HG02798 (cell line): Measurements from ENCODE around the gene HCN2.

Experiments
- ATAC-seq: cut with Tn5 transposase; IDR thresholded peaks from one replicate; pipeline ENCODE4 v1.9.1; 2021; ENCODE audit warnings: mild to moderate bottlenecking; ENCODE audit not compliant: unreplicated experiment, poor library complexity

Gene HCN2

DNA sequence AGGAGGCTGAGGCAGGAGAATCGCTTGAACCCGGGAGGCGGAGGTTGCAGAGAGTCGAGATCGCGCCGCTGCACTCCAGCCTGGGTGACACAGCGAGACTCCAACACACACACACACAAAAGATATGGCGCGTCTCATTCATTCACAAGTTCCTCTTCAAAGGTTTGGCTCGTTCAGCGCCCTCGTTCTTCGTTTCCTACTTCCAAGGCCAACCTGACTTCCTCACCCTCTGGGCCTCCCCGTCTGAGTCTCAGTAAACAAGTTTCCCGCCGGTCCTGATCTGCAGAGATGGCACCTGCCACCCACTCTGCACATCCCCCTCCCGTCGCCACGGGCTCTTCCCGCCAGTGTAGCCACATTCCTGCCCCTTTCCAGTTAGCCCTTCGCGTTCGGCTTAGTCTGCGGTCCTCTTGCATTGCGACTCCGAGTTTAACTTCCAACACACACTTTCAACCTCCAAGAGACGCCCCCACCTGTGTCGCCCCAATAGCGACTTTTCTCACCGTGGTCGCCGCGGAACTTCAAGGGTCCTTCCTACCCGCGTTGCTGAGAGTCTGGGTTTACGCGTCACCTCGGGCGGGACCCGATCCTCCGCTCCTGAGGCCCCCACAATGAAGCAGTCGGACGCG, 18.6 kb upstream of the HCN2 start:
- no peak for ATAC-seq

DNA sequence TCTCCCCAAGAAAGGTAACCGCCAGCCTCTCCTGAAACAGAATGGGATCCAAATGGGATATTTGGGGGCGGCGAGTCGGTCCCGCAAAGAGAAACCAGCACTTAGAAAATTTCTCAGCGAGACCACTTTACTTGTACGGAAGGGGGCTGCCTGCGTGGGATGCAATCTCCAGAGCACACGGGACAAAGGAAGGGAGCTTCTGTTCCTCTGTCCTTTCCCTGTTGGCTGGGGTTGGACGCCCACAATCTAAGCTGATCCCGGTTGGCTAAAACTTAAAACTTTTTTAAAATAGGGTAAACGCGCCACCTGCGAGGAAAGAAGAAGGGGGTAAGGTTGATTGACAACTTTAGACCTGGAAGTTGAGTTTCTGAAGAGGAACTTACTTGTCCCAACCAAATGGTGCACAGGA, 18.1 kb upstream of the HCN2 start:
- ATAC-seq, result no peak

DNA sequence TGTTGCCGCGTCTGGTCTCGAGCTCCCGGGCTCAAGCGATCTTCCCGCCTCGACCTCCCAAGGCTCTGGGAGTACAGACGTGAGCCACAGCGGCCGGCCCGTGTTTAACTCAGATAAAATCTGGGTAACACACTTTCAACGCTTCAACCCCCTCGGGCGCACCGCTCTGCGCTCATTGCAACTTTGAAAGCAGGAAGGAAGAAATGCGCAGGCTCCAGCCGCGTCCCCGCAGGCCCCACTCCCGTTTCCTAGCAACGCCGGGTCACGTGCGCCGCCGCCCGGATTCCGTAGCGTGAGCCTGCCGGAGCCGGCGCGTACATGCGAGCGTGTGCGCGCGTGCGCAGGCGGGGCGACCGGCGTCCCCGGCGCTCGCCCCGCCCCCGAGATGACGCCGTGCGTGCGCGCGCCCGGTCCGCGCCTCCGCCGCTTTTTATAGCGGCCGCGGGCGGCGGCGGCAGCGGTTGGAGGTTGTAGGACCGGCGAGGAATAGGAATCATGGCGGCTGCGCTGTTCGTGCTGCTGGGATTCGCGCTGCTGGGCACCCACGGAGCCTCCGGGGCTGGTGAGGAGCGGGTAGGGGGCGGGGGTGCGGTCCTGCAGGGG, 17.4 kb upstream of the HCN2 start, which contains the start of gene BSG:
Gene BSG (plus strand): TSS at position 457 of the 603 bp plus-strand sequence. CDS start 39 bp downstream, at position 496.
- ATAC-seq, result peak; percentile 83

DNA sequence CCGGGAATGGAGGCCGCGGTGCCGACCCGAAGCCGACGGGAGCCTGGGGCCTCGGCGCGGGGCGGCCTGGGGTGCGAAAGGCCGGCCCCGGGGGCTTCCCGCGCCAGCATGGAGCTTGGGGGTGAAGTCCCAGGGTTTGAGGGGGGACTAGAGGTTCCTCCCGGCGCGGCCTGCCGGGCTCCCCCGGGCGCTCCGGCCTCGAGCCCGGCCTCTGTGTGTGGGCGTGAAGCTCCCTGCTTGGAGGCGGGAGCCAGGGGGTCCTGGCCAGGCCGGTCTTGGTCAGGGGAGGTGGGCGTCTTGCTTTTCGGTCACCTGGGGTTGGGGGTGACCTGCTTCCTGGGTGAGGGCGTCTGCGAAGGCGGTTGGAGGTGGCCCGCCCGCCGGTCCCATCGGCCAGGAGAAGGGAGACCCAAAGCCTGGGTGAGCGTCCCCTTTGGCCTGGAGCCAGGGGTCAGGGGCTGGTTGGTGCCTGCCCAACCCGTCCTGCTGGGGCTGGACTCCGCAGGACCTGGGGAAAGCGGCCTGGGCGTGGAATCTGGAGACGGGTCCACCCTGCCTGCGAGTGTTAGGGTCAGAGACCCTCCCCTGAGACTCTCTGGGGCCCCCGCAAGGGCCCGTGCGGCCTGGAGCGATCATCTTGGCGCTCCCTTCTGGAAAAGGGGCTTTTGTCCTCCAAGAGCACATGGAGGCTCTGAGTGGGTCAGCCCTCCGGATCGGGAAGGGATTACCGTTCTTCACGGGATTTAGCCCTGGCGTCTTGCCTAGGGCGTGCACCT, 16.8 kb upstream of the HCN2 start:
- no peak for ATAC-seq

DNA sequence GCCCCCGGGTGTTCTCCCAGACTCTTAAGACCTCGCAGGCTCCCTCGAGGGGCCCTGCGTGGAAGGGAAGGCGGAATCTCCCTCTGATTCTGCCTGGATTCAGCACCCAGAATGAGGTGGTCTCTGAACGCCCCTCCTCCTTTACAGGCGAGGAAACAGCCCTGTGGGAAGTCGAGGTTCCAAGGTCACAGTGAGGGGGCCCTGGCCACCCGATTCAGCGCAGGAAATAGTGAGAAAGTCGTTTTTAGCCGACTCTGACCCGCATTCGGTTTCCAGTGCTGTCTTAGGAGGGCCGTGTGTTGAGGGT, 16.2 kb upstream of the HCN2 start:
- ATAC-seq, result no peak

DNA sequence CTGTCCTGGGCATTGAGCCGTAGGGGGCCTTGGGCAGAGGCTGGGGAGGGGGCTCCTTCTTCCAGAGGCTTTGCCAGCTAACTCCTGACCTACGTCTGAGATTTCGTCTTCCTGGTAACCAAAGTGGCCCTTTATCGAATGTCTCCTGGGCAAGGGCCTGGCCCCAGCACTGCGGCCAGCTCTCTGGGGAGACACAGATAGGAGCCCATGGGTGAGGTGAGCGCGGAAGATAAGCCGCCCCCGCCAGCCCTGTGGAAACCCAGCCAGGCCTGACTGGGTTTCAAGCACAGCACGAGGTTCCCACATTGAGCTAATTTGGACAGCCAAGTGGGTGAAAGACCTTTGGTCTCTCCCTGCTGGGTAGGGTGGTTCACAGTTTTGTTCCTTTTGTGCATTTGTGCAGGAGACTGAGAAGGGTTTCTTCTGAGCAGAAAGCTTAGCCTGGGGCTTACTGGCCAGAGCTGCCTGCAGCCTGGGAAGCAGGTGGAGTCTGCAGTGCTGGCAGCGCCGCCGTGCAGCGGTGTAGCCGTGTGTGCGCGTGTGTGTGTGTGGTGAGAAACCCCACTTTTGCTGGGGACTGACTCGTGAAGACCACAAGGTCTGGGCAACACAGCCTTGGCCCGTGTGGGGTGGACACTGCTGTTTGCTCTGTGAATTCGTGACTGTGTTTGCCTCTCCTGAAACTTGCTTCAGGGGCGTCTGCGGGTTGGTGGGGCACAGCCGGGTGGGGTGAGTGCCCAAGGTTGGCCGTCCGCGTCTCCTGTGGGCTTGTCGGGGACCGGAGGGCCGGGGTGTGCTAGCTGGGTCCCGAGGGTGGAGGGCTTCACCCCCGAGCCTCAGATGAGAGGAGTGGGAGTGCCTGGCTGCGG, 14.8 kb upstream of the HCN2 start:
- no peak for ATAC-seq

DNA sequence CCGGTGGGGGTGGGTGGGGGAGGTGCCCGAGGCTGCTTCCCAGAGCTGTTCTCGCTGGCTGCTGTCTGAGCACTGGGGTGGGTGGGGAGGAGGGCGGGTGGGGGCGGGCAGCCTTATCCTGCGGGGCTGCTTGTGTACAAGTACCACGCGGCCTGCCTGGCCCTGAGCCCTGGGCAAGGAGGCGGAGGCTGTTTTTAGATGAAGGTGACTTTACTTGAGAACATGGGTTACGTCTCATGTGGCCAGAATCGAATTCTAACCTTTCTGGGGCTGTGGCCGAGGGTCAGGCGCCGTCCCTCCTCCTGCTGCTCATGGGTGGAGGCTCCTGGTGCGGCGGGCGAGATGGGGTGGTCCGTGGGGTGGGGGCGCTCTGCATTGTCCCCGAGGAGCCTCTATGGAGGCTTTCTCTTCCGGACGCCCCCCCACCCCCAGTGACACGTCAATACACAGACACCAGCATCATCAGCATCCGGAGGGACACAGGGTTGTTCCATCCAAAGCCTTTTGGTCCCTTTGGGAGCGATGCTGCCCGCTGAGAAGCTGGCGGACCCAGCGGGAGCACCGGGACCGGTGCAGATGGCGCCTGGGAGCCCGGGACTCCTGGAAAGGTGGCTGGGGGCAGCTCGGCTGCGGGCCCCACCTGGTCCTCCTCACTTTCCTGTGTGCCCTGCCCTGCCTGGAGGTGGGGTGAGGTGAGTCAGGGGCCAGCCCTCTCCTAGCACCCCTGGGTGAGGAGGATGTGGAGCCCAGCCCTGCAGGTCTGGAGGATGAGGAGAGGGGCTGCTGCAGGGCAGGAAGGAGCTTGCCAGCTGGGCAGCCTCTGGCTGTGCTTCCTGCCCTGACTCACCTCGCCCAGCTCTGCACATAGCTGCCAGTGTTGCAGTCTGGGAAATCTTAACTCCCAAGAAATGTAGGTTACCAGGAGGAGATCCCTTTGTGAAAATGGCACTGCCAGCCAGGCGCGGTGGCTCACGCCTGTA, 13.9 kb upstream of the HCN2 start:
- ATAC-seq, result no peak

DNA sequence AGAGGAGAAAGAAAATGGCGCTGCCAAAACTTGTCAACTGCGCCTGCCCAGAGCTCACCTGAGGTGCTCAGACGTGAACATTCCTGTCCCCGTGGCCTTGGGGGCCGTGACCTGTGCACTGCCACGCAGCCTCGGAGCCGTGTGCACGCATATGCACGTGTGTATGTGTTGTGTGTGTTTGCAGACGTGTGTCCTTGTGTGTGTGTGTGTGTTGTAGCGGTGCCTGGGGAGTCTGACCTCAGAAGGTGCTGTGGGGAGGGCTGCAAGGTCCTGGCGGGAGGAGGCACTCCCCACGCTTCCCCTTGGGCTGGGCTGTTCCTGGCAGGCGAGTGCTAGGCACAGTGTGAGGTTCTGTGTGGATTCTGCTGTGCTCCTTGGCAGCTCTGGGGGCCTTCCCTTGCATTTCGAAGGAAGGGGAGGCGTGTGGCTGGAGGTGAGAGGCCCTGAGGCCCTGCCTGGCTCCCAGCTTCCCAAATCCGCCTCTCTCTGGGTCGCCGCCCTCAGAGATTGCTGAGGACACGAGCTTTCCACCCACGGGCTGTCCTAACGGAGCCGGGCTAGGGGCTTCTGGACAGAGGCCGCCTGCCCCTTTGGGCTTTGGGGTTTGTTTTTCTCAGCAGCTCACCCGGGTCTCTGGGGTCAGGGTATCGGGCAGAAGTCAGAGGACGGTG, 12.8 kb upstream of the HCN2 start:
- no peak for ATAC-seq

DNA sequence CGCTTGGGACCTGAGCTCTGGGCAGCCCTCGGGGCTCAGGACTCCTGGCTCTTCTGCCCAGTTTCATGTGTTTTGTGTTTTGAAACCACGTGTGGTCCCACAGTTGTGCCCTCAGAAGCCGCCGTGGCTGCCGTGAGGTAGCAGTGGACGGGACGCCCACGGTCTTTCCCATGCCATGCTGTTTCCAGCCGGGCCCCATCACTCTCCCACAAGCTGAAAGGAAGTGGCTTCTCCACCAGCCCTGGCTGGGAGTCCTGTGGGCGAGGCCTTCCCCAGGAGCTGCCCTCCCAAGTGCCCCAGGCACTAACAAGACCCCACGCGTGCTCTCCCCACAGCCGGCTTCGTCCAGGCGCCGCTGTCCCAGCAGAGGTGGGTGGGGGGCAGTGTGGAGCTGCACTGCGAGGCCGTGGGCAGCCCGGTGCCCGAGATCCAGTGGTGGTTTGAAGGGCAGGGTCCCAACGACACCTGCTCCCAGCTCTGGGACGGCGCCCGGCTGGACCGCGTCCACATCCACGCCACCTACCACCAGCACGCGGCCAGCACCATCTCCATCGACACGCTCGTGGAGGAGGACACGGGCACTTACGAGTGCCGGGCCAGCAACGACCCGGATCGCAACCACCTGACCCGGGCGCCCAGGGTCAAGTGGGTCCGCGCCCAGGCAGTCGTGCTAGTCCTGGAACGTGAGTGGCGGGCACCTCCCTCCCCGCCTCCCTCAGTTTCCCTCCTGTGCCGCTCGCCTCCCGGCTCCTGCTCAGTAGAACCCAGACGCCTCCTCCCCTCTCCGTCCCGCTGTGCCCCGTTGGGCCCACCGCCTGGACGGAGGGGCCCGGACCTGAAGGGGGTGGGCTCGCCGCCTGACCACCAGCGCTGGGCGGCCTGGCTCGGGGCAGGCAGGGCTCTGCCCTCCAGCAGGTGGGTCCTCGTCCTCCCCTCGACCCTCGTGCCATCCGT, 12.0 kb upstream of the HCN2 start:
- ATAC-seq, result no peak

DNA sequence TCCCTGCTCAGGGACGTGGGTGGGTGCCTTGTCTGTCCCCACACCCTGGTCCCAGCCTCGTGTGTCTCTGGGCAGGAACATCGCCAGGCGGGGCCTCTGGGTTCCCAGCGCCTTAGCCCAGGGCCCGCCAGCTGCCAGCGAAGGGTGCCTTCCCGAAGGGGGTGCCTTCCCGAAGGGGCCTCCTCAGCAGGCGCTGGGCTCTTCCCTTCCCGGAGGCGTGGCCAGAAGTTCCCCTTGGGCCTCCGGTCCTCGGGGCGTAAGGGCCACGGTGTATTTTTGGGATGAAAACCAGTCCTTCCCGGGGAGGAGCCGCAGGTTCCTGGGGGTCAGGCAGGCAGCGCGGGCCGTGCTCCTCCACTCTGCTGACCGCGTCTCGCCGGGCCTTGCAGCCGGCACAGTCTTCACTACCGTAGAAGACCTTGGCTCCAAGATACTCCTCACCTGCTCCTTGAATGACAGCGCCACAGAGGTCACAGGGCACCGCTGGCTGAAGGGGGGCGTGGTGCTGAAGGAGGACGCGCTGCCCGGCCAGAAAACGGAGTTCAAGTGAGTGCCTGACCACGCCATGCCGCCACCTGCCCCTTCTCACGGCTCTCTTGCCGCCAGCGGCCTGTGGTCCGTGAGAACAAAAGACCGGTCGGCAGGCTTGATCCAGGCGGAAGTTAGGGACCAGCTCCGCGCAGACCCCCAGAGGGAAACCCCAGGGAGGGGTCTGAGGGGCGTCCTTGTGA, 10.4 kb upstream of the HCN2 start:
- no peak for ATAC-seq

DNA sequence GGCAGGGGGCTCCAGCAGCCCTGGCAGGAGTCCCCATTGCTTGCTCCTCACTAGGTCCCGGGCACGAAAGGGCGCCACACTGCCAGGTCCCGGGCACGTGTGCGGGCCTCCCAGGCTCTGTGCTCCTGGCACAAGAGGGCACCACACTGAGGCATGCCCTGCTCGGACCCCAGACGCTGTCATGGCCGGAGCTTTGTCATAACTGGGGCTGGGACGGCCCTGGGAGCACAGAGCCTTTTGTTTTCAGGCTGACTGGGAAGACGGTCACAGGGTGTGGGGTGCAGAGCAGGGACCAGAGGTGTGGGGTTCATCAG, 9.9 kb upstream of the HCN2 start:
- ATAC-seq, result no peak

DNA sequence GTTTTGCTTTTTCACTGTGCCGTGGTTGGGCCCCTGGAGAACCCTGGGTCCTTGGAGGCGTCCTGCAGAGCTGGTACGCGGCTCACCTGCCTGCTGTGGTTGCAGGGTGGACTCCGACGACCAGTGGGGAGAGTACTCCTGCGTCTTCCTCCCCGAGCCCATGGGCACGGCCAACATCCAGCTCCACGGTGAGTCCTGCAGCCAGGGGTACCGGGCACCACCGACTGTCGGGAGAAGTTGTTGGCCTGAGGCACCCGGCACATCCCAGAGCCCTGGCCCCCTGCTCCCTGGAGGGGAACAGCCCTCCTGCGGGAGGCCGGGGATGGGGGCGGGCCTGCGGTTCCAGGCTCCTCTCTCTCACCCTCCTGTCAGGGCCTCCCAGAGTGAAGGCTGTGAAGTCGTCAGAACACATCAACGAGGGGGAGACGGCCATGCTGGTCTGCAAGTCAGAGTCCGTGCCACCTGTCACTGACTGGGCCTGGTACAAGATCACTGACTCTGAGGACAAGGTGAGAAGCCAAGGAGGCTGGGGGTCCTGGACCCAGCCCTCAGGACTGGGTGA, 9.3 kb upstream of the HCN2 start:
- no peak for ATAC-seq

DNA sequence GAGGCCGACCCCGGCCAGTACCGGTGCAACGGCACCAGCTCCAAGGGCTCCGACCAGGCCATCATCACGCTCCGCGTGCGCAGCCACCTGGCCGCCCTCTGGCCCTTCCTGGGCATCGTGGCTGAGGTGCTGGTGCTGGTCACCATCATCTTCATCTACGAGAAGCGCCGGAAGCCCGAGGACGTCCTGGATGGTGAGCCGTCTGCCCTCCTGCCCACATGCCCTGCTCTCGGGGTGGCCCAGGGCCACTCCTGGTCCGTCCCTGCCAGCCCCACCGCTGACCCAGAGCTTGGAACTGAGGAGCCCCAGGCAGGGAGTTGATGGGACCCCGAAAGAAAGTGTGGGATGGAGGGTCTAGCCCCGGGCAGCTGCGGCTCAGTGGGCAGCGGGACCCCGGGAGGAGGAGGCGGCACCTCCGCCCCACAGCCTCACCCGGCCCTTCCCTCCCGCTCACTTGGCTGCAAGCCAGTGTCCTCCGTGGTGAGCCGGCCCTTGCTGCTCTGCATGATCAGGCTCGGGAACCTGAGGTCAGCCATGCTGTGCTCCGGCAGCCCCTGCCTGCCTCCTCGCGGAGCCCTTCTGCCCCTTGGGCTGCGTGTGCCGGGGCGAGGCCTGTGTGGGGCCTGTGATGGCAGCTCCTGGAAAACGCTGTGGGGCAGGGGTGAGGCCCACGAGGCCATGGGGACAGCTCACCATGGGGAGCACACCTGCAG, 8.1 kb upstream of the HCN2 start:
- no peak for ATAC-seq

DNA sequence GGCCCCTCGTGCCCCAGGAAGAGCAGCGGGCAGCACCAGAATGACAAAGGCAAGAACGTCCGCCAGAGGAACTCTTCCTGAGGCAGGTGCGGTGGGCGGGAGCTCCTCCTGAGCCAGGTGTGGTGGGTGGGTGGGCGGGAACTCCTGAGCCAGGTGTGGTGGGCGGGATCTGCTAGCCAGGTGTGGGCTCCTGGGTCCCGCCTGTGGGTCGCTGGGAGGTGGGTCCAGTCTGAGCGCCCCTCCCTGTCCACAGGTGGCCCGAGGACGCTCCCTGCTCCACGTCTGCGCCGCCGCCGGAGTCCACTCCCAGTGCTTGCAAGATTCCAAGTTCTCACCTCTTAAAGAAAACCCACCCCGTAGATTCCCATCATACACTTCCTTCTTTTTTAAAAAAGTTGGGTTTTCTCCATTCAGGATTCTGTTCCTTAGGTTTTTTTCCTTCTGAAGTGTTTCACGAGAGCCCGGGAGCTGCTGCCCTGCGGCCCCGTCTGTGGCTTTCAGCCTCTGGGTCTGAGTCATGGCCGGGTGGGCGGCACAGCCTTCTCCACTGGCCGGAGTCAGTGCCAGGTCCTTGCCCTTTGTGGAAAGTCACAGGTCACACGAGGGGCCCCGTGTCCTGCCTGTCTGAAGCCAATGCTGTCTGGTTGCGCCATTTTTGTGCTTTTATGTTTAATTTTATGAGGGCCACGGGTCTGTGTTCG, 7.0 kb upstream of the HCN2 start:
- ATAC-seq, result no peak

DNA sequence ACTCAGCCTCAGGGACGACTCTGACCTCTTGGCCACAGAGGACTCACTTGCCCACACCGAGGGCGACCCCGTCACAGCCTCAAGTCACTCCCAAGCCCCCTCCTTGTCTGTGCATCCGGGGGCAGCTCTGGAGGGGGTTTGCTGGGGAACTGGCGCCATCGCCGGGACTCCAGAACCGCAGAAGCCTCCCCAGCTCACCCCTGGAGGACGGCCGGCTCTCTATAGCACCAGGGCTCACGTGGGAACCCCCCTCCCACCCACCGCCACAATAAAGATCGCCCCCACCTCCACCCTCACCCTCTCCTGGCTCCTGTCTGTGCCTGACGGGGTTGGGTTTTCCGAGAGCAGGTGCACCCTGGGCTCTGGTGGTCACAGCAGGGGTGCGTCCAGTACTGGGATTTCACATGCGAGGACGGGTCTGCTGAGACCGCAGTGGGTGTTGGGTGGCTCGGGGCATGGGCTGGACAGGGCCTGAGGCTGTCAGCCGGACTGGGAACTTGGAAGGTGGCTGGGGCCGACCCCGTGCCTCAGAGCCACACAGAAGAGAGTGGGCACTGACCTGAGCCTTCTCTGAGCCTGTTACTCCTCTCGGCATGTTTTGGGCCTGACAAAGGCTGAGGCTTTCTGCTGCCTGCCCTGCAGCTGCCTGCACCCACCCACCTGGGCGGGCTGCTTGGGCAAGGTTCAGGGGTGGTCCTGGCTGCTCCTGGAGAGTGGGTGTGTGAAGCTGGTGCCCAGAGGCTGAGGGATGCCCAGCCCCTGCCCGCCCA, 6.3 kb upstream of the HCN2 start:
- ATAC-seq, result no peak

DNA sequence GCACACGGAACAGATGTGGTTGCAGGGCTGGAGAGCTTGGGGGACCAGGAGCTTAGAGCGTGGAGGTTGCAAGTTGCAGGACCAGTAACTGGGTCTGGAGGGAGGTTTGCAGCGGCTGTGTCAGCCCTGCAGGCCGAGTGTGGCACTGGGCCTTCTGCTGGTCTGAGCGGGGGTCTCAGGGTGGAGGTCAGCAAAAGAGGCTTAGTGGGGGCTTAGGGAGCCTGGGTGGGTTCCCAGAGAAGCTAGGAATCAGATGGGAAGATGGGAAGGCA, 5.8 kb upstream of the HCN2 start:
- ATAC-seq, result no peak
